Measurements from ENCODE around the gene ACR. TPM values are rescaled to one million over a fixed set of nuclear protein-coding genes. Genes with fewer than 3 reads are reported as not detected.

ACR gene
- total RNA-seq, 1 donor: 1.4 TPM

DNA sequence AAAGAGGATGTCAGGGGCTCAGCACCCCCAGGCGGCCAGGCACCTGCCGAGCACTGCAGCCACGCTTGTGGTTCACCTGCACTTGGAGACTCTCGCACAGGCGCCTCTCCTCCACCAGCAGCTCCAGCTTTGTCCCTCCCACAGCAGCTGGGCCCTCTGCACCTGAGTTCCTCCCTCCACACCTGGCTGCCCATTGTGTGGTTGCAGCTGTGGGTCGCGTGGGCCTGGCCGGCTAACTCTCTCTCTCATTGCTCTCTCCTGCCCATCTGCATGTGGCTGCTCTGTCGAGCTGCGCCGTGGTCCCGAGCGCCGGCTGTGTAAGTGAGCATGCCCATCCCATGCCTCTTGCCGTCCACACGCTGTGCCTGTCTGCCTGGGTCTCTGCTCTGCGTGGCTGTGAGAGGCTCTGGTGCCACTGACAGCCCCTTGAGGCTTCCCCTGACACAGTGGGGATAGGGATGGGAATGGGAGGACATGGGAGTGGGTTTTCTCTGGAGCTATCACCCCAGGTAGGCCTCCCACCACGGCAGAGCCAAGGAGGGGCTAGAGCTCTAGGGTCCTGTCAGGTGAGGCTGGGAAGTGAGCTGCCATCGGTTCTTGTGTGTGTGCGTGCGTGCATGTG, 8.5 kb upstream of the ACR start:
- Histone ChIP-seq H3K9me3 (ENCODE audit: low read depth, low read length) (no peaks in the 10 kb centered on the region), H3K4me3 (ENCODE audit: insufficient read depth, low read length) (no peak overlapping the region), H3K79me2 (ENCODE audit: insufficient read depth, low read length) (no peaks in the 10 kb centered on the region), H2AFZ (ENCODE audit: low read length) (no peak overlapping the region), H3K4me2 (ENCODE audit: insufficient read depth, low read length) (no peak overlapping the region), H4K20me1 (ENCODE audit: insufficient read depth, low read length) (peaks cover 2% of the 10 kb centered on the region), H3K36me3 (ENCODE audit: insufficient read depth, low read length) (no peaks in the 10 kb centered on the region), H3K27ac (ENCODE audit: low read depth, low read length) (no peak overlapping the region), H3K4me1 (ENCODE audit: insufficient read depth, low read length) (no peaks in the 10 kb centered on the region), H3K27me3 (ENCODE audit: insufficient read depth, low read length) (peaks cover 12% of the 10 kb centered on the region)
- peak; percentile 90 for DNase-seq (ENCODE audit: insufficient read length, low spot score, missing footprints)
- TF ChIP-seq, protein P1, sequence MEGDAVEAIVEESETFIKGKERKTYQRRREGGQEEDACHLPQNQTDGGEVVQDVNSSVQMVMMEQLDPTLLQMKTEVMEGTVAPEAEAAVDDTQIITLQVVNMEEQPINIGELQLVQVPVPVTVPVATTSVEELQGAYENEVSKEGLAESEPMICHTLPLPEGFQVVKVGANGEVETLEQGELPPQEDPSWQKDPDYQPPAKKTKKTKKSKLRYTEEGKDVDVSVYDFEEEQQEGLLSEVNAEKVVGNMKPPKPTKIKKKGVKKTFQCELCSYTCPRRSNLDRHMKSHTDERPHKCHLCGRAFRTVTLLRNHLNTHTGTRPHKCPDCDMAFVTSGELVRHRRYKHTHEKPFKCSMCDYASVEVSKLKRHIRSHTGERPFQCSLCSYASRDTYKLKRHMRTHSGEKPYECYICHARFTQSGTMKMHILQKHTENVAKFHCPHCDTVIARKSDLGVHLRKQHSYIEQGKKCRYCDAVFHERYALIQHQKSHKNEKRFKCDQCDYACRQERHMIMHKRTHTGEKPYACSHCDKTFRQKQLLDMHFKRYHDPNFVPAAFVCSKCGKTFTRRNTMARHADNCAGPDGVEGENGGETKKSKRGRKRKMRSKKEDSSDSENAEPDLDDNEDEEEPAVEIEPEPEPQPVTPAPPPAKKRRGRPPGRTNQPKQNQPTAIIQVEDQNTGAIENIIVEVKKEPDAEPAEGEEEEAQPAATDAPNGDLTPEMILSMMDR (IDR thresholded peaks at IDR 0.05; ENCODE audit: extremely low read depth, low read depth, low read length): no peak

DNA sequence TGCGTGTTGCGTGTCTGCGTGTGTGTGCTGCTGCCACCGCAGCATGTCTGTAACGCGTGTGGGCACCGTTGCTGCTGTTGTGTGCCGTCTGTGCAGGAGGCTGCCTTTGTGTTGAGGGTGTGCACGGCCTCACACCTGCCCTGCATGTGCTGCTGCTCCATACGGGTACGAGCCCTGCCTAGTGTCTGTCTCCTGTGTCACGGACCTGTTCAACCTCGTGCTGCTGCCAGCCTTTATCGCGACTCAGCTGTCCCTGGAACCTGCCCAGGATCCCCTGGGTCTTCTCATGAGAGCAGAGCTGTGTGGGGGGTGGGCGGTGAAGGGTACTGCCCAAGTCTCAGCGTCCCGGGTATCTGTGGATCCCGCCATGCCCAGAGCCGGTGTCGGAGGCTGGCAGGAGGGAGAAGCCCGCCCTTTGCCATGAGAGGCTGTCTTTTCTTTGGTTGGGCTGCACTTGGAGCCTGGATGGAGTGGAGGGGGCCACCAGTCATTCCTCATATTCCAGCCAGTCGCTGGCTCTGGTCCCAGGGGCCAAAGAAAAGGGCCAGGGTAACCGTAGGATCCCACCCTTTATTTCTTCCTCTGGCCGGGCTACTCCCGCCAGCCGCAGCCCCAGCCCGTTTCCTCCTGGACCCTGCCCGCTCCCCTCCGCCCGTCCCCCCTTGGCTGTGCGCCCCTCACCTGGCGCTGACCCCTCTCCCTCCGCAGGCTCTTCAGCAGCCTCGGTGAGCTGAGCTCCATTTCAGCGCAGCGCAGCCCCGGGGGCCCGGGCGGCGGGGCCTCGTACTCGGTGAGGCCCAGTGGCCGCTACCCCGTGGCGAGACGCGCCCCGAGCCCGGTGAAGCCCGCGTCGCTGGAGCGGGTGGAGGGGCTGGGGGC, 7.8 kb upstream of the ACR start:
- TF ChIP-seq, protein P1 (IDR thresholded peaks at IDR 0.05; ENCODE audit: extremely low read depth, low read depth, low read length): no peak

DNA sequence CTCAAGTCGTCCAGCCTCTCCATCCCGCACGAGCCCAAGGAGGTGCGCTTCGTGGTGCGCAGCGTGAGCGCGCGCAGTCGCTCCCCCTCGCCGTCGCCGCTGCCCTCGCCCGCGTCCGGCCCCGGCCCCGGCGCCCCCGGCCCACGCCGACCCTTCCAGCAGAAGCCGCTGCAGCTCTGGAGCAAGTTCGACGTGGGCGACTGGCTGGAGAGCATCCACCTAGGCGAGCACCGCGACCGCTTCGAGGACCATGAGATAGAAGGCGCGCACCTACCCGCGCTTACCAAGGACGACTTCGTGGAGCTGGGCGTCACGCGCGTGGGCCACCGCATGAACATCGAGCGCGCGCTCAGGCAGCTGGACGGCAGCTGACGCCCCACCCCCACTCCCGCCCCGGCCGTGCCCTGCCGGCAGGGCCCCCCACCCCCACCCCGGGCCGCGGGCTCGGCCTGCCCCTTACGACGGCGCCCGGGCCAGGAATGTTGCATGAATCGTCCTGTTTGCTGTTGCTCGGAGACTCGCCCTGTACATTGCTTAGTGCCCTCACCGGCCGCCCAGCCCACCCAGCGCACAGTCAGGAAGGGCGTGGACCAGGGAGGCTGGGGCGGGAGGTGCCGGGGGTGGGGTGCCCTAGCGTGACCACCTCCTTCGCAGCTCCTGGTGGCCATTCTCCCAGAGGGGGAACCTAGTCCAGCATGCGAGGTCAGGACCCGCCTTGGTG, 6.9 kb upstream of the ACR start:
- H2AFZ ChIP-seq (ENCODE audit: low read length): no peak overlapping the region
- no peak overlapping the region for H3K27ac ChIP-seq (ENCODE audit: low read depth, low read length)
- TF ChIP-seq, protein P1 (IDR thresholded peaks at IDR 0.05; ENCODE audit: extremely low read depth, low read depth, low read length): no peak
- DNase-seq (ENCODE audit: insufficient read length, low spot score, missing footprints): peak; percentile 91
- H3K27me3 ChIP-seq (ENCODE audit: insufficient read depth, low read length): peaks cover 22% of the 10 kb centered on the region
- H4K20me1 ChIP-seq (ENCODE audit: insufficient read depth, low read length): peaks cover 2% of the 10 kb centered on the region
- no peaks in the 10 kb centered on the region for H3K9me3 ChIP-seq (ENCODE audit: low read depth, low read length)
- H3K4me3 ChIP-seq (ENCODE audit: insufficient read depth, low read length): no peak overlapping the region
- H3K4me1 ChIP-seq (ENCODE audit: insufficient read depth, low read length): no peaks in the 10 kb centered on the region
- no peaks in the 10 kb centered on the region for H3K79me2 ChIP-seq (ENCODE audit: insufficient read depth, low read length)
- no peak overlapping the region for H3K4me2 ChIP-seq (ENCODE audit: insufficient read depth, low read length)
- H3K36me3 ChIP-seq (ENCODE audit: insufficient read depth, low read length): no peaks in the 10 kb centered on the region

More for the DNA sequence above, 7.8 kb upstream of the ACR start:
- H3K27me3 ChIP-seq (ENCODE audit: insufficient read depth, low read length): peaks cover 15% of the 10 kb centered on the region
- no peaks in the 10 kb centered on the region for H3K9me3 ChIP-seq (ENCODE audit: low read depth, low read length)
- H3K79me2 ChIP-seq (ENCODE audit: insufficient read depth, low read length): no peaks in the 10 kb centered on the region
- DNase-seq (ENCODE audit: insufficient read length, low spot score, missing footprints): peak; percentile 81
- H2AFZ ChIP-seq (ENCODE audit: low read length): no peak overlapping the region
- H3K4me2 ChIP-seq (ENCODE audit: insufficient read depth, low read length): no peak overlapping the region
- H4K20me1 ChIP-seq (ENCODE audit: insufficient read depth, low read length): peaks cover 2% of the 10 kb centered on the region
- no peaks in the 10 kb centered on the region for H3K4me1 ChIP-seq (ENCODE audit: insufficient read depth, low read length)
- no peak overlapping the region for H3K4me3 ChIP-seq (ENCODE audit: insufficient read depth, low read length)
- H3K27ac ChIP-seq (ENCODE audit: low read depth, low read length): no peak overlapping the region
- no peaks in the 10 kb centered on the region for H3K36me3 ChIP-seq (ENCODE audit: insufficient read depth, low read length)
